GM12874 (cell line): ENCODE measurements around the gene SLC25A11.

Source experiments
- CTCF ChIP-seq: IDR thresholded peaks from 2 replicates; pipeline ENCODE4 v1.5.1; 2011; ENCODE audit warnings: low read depth, mild to moderate bottlenecking, control low read depth, low read length, moderate library complexity; ENCODE audit not compliant: insufficient read depth

Gene SLC25A11

GRCh38 chr17:4901648-4902344, 38.0 kb downstream of the SLC25A11 start:
- no peak for TF ChIP-seq CTCF

GRCh38 chr17:4901108-4901647, 38.7 kb downstream of the SLC25A11 start:
- TF ChIP-seq CTCF: no peak

- no peak for TF ChIP-seq CTCF
Observed at GRCh38 chr17:4900231-4901107, 39.4 kb downstream of the SLC25A11 start.

GRCh38 chr17:4899341-4900230, 40.3 kb downstream of the SLC25A11 start, which contains the start of gene C17orf107:
TSS of gene C17orf107 (plus strand) at chr17:4899536. CDS start at chr17:4899763, 227 bp downstream.
- TF ChIP-seq CTCF: no peak

GRCh38 chr17:4898927-4899326, 40.9 kb downstream of the SLC25A11 start:
- no peak for TF ChIP-seq CTCF

- no peak for TF ChIP-seq CTCF
Observed at GRCh38 chr17:4898351-4898750, 41.5 kb downstream of the SLC25A11 start.
